Upper lobe of left lung (tissue), 6 donors: ENCODE results near the gene TMEM139. TPM values are rescaled to one million over a fixed set of nuclear protein-coding genes. Genes with fewer than 3 reads are reported as not detected.

ENCODE experiments used
- ATAC-seq, 2 donors: fragments of 200-7000 bp; cut with Tn5 transposase; one replicate each; pipeline ENCODE4 v1.9.1; 2022; ENCODE audit warnings: mild to moderate bottlenecking in 2 of 2, moderate library complexity in 2 of 2; ENCODE audit not compliant: low FRiP score in 2 of 2
- DNase-seq, 2 donors: peaks; one replicate each; pipeline ENCODE4 v3.0.0-alpha.2; 2019 to 2020
- H3K27ac ChIP-seq, 4 donors: fragments of 200-600 bp; sonication (generic); one replicate each; pipeline ENCODE4 v1.5.1; 2016 to 2019
- H3K27me3 ChIP-seq, 4 donors: fragments of 200-600 bp; sonication (generic); one replicate each; pipeline ENCODE4 v1.5.1; 2017 to 2019
- H3K36me3 ChIP-seq, 4 donors: fragments of 200-600 bp; sonication (generic); one replicate each; pipeline ENCODE4 v1.5.1; 2016 to 2019
- H3K4me1 ChIP-seq, 4 donors: fragments of 200-600 bp; sonication (generic); one replicate each; pipeline ENCODE4 v1.5.1; 2018 to 2019
- H3K4me3 ChIP-seq, 4 donors: fragments of 200-600 bp; sonication (generic); one replicate each; pipeline ENCODE4 v1.5.1; 2017 to 2019; ENCODE audit warnings: mild to moderate bottlenecking in 2 of 4, moderate library complexity in 1 of 4
- H3K9me3 ChIP-seq, 4 donors: fragments of 200-600 bp; sonication (generic); one replicate each; pipeline ENCODE4 v1.5.1; 2018 to 2019
- CTCF ChIP-seq, 6 experiments: fragments of 450-650 bp in 4 of 6; fragments of 200-600 bp in 2 of 6; sonication (generic) in 2 of 6; IDR thresholded peaks; one replicate each; pipeline ENCODE4 v1.5.1; 2016 to 2019; ENCODE audit warnings: antibody characterized with exemption in 6 of 6
- whole genome bisulfite sequencing, 2 donors: methylation state at CpG; one replicate each; pipeline ENCODE4 v1.1.5; 2017 to 2018; 5-methylcytosine and 5-hydroxymethylcytosine counted together
- small RNA-seq, 4 donors: library from RNA; depleted of rRNA; stranded (forward); fragments of <200 nt; gene quantifications; one replicate each; pipeline ENCODE3, GENCODE V24; 2016
- total RNA-seq, 6 donors: library from RNA; depleted of rRNA in 4 of 6; stranded (reverse); fragments of >200 nt in 4 of 6; gene quantifications; one replicate each; pipeline versions ENCODE4 v1.1.0 to v1.2.1, GENCODE V29; 2016 to 2021
- donor health status: DM: no; HTN: no; CAD: no; lungs with moderate emphysema.
- donor health status: DM: no; HTN: yes; CAD: no; lungs with severe emphysema.

Gene TMEM139
- total RNA-seq, 6 donors from 2014 or later, result 13.6 to 52.7 (median 33.0) TPM

DNA sequence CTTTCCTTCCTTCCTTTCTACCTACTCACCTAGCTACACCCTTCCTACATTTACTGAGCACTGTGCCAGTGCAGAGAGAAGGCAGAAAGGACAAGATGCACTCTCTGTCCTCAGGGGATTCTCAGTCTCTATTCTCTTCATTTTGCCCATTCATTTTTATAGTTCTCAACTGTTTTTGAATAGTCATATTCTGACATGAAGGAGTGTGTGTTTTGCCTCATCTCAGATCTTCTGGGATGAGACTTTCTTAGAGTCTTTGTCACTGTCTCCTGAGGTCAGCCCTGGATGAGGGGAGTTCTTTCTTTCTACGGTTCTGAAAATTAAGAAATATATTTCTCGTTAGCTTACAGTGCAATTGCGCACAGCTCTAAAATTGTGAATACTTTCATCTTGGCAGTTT lies 52.5 kb downstream of the TMEM139 start:
- Histone ChIP-seq H3K9me3 (no peaks in the 10 kb centered on the region), H3K4me3 (no peak overlapping the region), H3K27ac (no peak overlapping the region), H3K27me3 (no peaks in the 10 kb centered on the region), H3K36me3 (no peaks in the 10 kb centered on the region), H3K4me1 (no peaks in the 10 kb centered on the region)
- TF ChIP-seq CTCF (IDR thresholded peaks at IDR 0.05), result no peak
- no peak for ATAC-seq
- no peak for DNase-seq
- 86 to 93% methylated on average over 3 of the region's 3 CpGs for WGBS, 2 donors

Small RNA genes lying within 50 kb of the gene (small RNA-seq; reads per million reads assigned to genes)
- 0 reads per million in 4 donors for gene RN7SL481P
- 0 reads per million in 4 donors for gene RN7SL535P

Other genes with a start within 250 kb of the TMEM139 start
- not detected for gene OR6V1, start 232.6 kb upstream of the TMEM139 start, total RNA-seq
- gene PIP, start 152.9 kb upstream of the TMEM139 start, total RNA-seq, result 10 to 100 TPM in 1 of 6 donors, under 1 TPM in 1, not detected in 4; 0.77 to 23.0 TPM
- gene TAS2R39, start 101.5 kb upstream of the TMEM139 start, total RNA-seq, result not detected
- gene TAS2R40, start 62.9 kb upstream of the TMEM139 start, total RNA-seq, result not detected
- 100 to 1,000 TPM; 140 to 194 (median 158) TPM for gene GSTK1, start 21.5 kb upstream of the TMEM139 start, total RNA-seq
- 10 to 100 TPM in 5 of 6 donors, 1 to 10 TPM in 1; 9.1 to 34.8 (median 24.3) TPM for gene CASP2, start 3.4 kb downstream of the TMEM139 start, total RNA-seq
- under 1 TPM in 1 of 6 donors, not detected in 5; 0.10 TPM for gene CLCN1, start 31.2 kb downstream of the TMEM139 start, total RNA-seq
- 1 to 10 TPM in 1 of 6 donors, under 1 TPM in 4, not detected in 1; 0.59 to 5.7 (median 0.67) TPM for gene FAM131B, start 77.8 kb downstream of the TMEM139 start, total RNA-seq
- gene ZYX, start 96.4 kb downstream of the TMEM139 start, total RNA-seq, result 100 to 1,000 TPM in 5 of 6 donors, 10 to 100 TPM in 1; 44.6 to 345 (median 222) TPM
- 10 to 100 TPM in 4 of 6 donors, 1 to 10 TPM in 2; 5.3 to 18.9 (median 13.0) TPM for gene EPHA1, start 123.9 kb downstream of the TMEM139 start, total RNA-seq
- gene TAS2R60, start 158.5 kb downstream of the TMEM139 start, total RNA-seq, result 1 to 10 TPM in 2 of 6 donors, under 1 TPM in 1, not detected in 3; 0.83 to 3.1 (median 1.2) TPM
- gene TAS2R41, start 192.9 kb downstream of the TMEM139 start, total RNA-seq, result under 1 TPM in 2 of 6 donors, not detected in 4; 0.46 to 0.54 TPM